ENCODE results near the gene SYDE1.
A peak's percentile ranks its signal among the peaks of the same experiment; 100 is the strongest.

SYDE1 gene

DNA sequence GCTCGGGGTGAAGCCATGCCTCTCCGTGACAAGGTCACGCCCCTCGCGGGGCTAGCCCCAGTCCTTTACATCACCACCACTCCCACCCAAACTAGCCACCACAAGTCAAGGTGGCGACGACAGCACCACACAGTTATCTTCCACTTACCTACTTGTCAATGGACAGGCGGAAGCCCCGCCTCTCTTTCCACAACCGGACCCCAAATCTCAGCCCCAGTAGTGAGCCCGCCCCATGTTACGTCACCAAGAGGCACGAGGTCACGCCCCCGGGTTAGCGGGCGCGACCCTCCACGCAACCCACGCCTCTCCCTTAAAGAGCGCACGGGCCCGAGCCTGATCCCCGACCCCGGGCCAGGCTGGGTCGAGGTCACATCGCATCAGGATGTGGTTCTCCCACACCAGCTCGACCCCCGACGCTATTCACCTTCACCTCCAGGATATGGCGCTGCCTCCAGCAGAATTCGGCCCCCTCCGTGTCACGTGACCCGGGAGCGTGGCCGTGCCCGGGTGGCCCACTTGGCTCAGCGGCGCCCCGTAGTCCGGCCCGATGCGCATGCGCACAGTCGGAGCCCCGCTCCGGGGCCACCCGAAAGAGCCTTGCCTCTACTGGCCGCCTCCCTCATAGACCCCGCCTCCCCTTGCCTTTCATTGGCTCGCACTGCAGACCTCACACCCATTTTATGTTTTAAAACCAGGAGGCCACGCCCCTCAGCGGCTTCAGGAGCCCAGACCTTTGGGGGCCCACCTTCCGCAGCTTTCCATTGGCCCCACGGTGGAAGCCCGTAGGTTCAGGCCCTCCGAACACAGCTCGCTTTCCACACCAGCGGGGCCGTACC, 18.2 kb downstream of the SYDE1 start:
- DNase-seq, result peak; percentile 99

DNA sequence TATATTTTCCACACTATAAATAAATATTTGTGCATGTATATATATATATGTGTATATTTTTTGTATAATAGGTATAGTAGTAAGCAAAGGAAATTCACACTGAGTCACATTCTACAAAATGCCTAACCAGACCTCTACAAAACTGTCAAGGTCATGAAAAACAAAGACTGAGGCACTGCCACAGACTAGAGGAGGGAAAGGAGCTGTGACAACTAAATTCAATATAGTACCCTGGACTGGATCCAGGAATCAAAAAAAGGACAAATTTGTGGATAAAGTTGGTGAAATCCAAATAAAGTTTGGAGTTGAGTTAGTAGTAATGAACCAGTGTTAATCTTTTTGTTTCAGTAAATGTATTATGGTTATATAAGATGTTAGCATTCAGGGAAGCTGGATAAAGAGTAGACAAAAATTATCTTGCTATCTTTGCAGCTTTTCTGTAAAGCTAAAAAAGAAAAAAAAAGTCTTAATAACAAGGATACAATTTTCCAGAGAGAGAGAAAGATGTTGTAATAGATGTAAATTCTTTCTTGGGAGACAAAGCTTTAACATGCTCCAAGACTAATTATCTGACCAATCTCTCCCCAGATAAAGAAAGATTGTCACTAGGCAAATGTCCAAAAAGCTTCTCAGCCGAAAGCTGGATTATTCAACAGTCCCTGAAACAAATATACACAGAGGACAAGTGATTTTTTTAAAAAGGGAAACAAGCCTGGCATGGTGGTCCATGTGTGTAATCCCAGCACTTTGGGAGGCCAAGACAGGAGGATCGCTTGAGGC, 19.1 kb downstream of the SYDE1 start:
- no peak for DNase-seq

DNA sequence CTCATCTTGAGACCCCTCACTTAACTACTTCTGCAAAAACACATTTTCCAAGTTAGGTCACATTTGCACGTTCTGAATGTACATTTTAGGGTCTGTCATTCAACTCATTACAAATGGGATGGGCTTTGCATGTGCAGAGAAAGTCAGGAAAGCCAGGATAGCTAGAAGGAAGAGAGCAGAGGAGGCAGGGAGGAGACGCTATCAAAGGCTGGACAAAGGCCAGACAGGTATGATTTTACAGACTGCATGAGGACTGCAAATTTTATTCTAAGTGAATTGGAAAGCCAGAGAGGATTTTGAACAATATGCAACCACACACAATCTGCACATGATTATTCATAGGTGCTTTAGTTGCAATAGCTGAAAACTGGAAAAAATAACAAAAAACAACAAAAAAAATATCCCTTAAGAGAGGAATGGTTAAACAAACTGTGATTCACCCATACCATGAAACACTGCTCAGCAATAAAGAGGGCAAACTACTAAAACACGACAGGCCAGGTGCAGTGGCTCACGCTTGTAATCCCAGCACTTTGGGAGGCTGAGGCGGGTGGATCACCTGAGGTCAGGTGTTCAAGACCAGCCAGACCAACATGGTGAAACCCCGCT, 21.1 kb downstream of the SYDE1 start:
- no peak for DNase-seq

DNA sequence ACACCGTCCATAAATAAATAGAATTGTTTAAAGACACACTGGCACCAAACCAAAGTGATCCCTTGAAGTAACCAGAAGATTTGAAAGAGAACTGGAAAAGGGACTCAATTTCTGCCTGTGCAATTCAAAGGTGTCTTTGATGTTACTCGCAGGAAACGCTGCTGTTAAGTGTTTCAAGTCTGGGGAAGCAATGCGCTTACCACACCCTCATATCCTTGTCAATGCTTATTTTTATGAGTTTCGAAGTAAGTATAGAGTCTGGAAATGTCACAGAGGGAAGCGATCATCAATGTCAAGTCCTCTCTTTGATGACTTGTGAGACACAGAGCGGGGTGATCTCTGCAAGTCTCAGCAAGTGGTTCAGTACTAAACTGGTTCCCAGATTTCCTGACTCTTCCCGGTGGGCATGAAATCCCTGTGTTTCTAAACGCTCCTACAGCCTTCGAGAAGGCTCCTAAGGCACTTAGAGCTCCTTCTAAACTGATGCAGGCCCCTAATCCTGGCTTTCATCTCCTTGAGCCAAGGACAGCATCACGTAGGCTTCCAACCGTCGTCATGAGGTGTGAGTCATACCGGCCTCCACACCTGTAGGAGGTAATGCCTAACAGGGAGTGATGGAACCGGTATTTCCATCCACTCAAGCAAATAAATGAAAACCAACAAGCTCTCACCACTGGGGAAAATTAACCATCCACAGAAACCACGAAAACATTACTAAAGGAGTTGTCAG, 22.8 kb downstream of the SYDE1 start:
- no peak for DNase-seq

DNA sequence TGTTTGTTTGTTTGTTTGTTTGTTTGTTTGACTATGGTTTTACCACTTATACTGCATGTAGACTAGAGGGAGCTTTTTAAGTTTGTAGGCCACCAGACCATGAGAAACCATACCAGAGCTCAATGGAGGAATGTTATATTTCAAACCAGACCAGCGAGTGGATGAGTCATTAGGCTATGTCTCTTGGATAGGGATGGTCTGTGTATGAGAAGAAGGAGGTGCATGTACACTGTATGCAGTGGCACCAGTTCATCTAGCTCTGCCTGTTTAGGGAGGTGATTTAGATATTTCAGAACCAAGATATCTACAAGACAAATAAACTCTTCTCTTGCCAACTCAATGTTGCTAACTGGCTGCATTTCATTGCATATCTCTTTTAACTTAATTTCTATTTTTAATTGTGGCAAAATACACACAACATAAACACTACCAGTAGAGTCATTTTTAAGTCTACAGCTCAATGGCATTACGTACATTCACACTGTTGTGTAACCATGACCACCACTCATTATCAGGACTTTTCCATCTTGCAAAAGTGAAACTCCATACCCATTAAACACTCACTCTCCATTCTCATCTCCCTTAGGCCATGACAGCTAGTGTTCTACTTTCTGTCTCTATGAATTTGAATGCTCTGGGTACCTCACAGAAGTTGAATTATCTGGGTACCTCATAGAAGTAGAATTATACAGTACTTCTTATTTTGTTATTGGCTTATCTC, 29.2 kb downstream of the SYDE1 start:
- no peak for DNase-seq

DNA sequence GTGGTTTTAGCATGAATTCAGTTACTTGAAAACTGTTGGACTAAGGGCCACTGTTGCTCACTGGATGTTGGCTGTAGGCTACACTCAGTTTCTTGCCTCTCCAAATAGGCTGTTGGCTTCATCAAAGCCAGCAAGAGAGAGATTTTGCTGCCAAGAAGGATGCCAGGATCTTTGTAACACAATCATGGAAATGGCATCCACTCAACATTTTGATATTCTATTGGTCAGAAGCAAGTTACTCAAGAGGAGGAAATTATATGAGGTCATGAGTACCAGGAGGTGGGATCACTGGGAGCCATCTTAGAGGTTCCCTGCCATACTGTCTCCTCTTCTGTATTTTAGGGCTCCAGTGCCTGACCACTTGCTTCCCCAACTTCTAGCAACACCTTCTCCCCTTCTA, 30.6 kb downstream of the SYDE1 start:
- DNase-seq, result no peak

DNA sequence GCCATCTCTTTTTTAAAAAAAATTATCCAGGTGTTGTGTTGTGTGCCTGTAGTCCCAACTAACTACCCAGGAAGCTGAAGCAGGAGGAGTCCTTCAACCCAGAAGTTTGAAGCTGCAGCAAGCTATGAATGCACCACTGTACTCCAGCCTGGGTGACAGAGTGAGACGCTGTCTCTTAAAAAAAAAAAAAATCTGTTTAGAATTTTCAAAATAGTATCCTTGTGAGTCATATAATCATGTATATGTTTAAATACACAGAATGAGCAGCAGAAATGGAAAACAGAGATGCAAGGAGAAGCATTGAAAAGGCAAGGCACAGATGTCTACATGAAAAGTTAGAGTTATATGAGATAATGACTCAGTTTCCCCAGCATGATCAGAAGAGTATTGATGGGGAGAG, 31.2 kb downstream of the SYDE1 start:
- DNase-seq, result no peak

DNA sequence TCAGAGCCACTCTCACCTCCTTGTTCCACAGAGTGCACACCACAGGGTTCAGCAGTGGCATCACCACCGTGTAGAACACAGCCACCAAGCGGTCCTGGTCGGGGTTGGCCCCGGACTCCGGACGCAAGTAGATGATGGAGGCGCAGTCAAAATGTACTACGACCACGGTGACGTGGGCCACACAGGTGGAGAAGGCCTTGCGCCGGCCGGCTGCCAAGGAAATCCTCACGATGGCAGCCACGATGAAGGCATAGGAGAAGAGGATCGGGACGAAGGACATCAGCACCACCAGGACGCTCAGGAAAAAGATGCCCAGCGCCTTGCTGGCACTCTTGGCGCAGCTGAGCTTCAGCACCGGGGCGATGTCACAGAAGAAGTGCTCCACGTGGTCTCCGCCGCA, 33.9 kb downstream of the SYDE1 start:
- DNase-seq, result no peak

DNA sequence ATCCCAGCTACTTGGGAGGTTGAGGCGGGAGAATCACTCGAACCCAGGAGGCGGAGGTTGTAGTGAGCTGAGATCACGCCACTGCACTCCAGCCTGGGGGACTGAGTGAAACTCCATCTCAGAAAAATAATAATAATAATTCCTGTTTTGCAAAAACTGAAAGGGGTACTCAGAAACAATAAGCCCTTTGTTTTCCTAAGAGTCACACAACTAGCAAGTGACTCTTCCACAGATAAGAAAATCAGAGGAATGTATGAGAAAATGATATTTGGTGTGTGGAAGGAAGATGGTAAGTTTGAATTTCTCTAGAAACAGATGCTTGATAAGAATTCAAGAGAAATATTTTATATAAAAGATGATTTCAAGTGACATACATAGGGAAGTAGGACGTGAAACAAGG, 35.1 kb downstream of the SYDE1 start:
- no peak for DNase-seq

DNA sequence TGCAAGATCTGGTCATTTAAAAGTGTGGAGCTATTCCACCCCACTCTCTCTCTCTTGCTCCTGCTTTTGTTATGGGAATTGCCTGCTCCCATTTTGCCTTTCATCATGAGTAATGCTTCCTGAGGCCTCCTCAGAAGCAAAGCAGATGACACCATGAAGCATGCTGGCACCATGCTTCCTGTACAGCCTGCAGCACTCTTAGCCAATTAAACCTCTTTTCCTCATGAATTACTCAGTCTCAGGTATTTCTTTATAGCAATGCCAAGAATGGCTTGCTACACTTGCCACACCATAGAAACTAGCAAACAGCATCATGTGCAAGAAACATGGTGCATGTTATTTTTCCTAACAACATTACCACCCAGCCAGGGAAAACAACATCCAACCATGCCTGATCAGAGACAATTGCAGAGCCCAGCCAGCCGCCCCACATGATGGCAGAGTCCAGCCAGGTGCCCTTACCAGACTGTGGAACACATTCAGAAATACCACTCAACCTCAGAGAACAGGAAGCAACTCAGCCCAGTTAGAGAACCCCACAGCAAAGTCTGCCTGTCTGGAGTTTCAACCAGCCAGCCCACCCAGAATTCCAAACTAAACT, 36.9 kb downstream of the SYDE1 start:
- DNase-seq, result no peak

DNA sequence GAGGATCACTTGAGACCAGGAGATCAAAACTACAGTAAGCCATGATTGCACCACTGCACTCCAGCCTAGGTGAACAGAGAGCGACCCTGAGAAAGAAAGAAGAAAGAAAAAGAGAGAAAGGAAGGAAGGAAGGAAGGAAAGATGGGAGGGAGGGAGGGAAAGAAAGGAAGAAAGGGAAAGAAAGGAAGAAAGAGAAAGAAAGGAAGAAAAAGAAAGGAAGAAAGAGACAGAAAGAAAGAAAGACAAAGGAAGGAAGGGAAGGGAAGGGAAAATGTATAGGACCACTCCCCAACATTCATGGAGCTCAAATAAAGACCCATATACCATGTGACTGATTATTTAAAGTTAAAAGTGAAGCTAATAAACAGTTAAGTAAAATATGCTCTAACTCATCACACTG, 39.9 kb downstream of the SYDE1 start:
- DNase-seq, result no peak

DNA sequence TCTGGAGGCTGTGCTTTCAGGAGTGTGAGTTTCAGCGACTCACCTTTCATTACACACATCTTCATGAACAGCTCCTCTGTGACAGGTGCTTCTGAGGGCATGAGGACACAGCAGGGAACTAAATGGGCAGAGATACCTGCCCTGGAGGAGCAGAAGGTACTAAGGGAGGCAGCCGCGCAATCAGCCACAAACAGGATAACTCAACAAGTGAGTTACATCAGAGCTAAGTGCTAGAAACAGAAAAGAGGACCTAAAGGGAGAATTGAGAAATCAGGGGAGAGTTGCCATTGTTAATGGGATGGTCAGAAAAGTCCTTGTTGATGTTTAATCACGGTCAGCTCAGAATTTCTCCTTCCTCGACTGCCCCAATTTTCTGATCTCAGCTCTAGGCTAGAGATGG, 42.5 kb downstream of the SYDE1 start:
- no peak for DNase-seq

DNA sequence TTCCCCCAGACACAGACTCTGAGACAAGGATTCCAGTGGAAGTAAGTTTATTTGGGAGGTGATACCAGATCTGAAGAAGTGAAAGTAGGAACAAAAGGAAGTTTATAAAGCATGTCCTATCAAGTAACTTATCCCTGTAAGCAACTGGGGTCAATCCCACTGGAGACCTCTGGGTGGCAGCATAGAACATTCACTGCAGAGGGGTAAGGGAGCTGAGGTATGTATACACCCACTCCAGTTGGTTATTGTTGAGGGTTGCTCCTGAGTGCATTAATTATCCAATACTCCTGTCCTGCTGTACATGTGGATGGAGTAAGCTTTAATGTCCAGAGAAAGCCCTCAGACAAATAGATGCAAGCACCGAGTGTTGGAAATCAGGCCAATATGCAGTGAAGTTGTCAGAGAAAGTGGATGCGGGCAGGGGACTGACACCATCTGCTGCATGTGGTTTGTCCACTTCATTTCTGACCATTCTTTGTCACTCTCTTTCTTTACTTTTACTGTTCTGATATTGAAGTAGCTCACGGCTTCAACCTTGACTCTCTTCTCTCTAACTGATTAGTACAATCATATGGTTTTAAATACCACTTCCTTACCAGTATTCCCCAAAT, 46.9 kb downstream of the SYDE1 start:
- peak; percentile 5 for DNase-seq

DNA sequence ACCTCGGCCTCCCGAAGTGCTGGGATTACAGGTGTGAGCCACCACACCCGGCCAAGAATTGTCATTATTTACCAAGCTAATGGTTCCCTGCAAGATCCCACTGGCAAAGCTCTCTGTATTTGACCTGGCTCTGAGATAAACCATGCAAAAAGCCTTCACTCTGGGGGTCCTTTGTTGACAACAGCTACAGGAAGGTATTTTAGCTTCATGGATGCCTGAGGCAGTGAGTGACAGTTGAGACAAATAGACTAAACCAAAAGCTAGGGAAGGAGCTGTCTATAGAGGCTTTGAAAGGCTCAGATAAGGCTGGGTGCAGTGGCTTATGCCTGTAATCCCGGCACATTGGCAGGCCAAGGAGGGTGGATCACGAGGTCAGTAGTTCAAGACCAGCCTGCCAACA, 48.1 kb downstream of the SYDE1 start:
- no peak for DNase-seq

DNA sequence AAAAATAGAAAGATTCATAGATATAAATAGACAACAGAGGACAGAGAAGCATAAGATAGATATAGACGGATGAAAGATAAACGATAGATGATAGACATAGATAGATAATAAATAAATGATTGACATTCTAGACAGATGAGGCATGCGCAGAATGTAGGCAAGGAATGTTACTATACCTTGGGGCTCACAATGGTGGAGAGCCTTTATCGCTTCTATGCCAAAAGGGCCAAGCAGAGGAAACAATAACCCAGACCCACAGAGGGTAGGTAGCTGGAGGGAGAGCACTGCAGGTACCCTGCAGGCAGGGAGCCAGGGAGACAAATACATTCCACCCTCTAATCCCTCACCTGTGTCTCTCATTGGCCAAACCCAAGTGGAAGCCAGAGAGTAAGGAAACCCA, 49.2 kb downstream of the SYDE1 start:
- DNase-seq, result no peak

DNA sequence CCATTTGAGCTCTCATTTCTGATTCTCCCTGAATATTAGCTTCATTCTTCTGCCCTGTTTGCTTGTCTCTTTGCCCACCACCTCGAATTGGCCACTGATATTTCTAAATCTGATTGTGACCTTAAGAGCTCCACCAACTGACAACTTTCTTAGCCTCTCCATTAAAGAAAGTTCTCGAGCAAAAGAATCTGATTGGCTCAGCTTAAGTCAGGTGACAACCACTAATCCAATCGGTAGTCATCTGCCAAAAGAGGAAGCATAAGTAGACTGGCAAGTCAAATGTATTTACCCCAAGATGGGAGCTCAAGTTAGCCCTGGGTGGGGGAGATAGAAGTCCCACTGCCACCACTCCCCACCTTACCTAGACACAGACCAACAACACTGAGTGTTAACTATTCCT, 52.0 kb downstream of the SYDE1 start:
- no peak for DNase-seq

DNA sequence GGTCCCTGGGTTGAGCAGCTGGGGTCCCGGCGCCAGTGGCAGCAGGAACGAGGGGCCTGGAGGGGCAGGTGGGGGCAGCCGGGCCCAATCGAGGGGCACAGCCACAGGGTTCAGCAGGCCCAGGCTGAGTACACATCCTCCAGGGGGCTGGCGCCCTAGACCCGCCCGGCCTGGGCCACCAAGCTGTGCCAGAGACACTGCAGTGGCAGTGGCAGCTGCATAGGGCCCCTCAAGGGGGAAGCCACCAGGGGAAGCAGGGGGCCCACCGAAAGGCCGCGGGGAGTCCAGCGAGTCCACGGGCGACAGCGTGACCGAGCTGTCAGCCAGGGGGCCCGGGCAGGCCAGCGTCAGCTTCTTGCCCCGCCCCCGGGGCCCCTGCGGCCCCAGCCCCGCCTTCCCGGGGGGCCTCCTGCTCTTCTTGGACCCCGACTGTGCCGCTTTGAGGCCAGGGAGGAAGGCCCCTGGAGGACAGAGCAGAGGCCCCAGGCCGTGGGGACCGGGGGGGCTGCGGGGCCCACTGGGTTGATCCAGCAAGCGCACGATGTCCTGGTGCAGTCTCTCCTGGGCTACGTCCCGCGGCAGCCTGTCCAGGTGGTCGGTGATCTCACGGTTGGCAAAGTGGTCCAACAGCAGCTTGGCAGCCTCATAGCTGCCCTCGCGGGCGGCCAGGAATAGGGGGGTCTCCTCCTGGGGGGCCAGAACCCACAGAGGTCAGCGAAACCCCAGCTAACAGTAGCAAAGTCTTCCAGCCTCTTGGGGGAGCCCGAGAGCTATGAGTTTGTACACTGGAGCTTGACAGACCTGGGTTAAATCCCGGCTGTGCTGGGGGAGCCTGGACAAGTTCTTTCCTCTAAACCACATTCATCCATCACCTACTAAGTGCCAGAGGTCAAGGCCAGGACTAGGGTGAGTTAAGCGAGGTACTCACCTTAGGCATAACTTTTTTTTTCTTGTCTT, 54.1 kb downstream of the SYDE1 start:
- DNase-seq, result peak; percentile 42
